ENCODE results near the gene TPSG1.
"Not testable (repeated sequence)": the region's sequence is repeated elsewhere in the genome, so short reads cannot be mapped to it uniquely, and the experiment has no call there.

TPSG1 gene

DNA sequence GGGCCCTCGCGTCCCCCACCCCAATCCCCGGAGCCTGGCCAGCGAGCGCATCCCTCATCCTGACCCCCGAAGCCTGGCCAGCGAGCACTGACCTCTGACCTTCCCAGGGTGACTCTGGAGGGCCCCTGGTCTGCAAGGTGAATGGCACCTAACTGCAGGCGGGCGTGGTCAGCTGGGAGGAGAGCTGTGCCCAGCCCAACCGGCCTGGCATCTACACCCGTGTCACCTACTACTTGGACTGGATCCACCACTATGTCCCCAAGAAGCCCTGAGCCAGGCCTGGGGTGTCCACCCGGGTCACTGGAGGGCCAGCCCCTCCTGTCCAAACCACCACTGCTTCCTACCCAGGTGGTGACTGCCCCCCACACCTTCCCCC is 33.1 kb upstream of the TPSG1 start:
- TF ChIP-seq, protein P1, sequence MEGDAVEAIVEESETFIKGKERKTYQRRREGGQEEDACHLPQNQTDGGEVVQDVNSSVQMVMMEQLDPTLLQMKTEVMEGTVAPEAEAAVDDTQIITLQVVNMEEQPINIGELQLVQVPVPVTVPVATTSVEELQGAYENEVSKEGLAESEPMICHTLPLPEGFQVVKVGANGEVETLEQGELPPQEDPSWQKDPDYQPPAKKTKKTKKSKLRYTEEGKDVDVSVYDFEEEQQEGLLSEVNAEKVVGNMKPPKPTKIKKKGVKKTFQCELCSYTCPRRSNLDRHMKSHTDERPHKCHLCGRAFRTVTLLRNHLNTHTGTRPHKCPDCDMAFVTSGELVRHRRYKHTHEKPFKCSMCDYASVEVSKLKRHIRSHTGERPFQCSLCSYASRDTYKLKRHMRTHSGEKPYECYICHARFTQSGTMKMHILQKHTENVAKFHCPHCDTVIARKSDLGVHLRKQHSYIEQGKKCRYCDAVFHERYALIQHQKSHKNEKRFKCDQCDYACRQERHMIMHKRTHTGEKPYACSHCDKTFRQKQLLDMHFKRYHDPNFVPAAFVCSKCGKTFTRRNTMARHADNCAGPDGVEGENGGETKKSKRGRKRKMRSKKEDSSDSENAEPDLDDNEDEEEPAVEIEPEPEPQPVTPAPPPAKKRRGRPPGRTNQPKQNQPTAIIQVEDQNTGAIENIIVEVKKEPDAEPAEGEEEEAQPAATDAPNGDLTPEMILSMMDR (IDR thresholded peaks at IDR 0.05; ENCODE audit: low read depth, low read length, missing control alignments) = no peak
- in situ Hi-C loops (cut with HindIII; ENCODE audit: low pct_ligation_motif_present, low sequenced_read_pairs) = no loop called here
- H3K27me3 ChIP-seq (replicated peaks) = peaks cover 31% of the 10 kb centered on the region
- H3K4me3 ChIP-seq (ENCODE audit: low read depth, low read length) = no peak overlapping the region
- DNase-seq = no peak
- no peak overlapping the region for H3K27ac ChIP-seq
- H3K36me3 ChIP-seq (replicated peaks) = no peaks in the 10 kb centered on the region

DNA sequence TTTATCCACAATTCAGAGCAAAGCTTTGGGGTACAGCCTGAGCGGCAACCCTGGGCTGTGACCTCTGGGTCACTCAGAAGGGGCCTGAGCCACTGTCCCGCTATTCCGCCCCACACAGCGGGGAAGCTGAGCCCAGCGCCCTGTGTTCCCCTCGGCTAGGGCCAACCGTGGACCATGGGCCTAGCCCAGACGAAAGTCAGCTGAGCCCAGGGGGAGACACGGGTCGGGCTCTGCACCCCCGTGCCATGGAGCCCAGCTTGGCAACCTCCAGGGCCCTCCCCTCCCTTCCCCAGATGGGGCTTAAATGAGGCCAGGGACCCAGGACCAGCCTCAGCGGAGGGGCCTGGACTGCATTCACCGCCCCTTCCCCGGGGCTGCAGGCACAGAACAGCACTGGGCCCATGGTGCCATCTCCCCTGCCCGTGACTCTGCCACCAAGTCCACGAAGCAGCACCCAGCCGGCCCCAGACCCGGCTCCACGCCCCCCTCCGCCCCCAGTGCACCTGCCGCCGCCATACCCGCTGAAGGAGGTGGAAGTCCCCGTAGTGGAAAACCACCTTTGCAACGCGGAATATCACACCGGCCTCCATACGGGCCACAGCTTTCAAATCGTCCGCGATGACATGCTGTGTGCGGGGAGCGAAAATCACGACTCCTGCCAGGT is 32.6 kb upstream of the TPSG1 start:
- Histone ChIP-seq H3K4me3 (ENCODE audit: low read depth, low read length) (no peak overlapping the region), H3K27me3 (replicated peaks) (peaks cover 31% of the 10 kb centered on the region), H3K36me3 (replicated peaks) (no peaks in the 10 kb centered on the region), H3K27ac (no peak overlapping the region)
- TF ChIP-seq, protein P1 (IDR thresholded peaks at IDR 0.05; ENCODE audit: low read depth, low read length, missing control alignments) = no peak
- no peak for DNase-seq
- in situ Hi-C loops (cut with HindIII; ENCODE audit: low pct_ligation_motif_present, low sequenced_read_pairs) = no loop called here

DNA sequence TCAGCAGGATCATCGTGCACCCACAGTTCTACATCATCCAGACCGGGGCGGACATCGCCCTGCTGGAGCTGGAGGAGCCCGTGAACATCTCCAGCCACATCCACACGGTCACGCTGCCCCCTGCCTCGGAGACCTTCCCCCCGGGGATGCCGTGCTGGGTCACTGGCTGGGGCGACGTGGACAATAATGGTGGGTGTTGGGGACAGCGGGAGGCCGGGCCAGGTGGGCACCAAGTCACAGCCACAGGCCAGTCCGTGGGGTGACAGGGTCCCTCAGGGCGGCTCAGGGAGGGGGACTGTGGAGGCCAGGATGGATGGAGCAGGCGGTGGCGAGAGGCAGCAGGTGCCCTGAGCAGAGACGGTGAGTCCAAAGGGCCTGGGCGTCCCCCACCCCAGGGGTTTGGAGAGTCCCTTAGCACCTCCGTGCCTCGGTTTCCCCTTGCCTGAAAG is 31.8 kb upstream of the TPSG1 start:
- in situ Hi-C loops (cut with HindIII; ENCODE audit: low pct_ligation_motif_present, low sequenced_read_pairs) = no loop called here
- TF ChIP-seq, protein P1 (IDR thresholded peaks at IDR 0.05; ENCODE audit: low read depth, low read length, missing control alignments) = no peak
- no peak overlapping the region for H3K27ac ChIP-seq
- no peak overlapping the region for H3K4me3 ChIP-seq (ENCODE audit: low read depth, low read length)
- DNase-seq = no peak
- H3K27me3 ChIP-seq (replicated peaks) = peaks cover 25% of the 10 kb centered on the region
- no peaks in the 10 kb centered on the region for H3K36me3 ChIP-seq (replicated peaks)

DNA sequence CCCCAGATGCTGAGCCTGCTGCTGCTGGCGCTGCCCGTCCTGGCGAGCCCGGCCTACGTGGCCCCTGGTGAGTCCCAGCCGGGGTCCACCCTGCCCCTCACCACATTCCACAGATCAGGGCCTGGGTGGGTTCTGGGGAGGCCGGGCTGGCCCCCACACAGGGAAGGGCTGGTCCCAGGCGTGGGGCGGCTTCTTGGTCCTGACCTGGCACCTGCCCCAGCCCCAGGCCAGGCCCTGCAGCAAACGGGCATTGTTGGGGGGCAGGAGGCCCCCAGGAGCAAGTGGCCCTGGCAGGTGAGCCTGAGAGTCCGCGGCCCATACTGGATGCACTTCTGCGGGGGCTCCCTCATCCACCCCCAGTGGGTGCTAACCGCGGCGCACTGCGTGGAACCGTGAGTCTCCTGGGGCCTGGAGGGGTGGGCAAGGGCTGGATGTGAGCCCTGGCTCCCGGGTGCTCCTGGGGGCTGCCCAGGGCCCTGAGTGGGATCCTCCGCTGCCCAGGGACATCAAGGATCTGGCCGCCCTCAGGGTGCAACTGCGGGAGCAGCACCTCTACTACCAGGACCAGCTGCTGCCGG is 31.3 kb upstream of the TPSG1 start:
- H3K36me3 ChIP-seq (replicated peaks); in situ Hi-C loops (cut with HindIII; ENCODE audit: low pct_ligation_motif_present, low sequenced_read_pairs); DNase-seq; H3K27ac ChIP-seq; H3K4me3 ChIP-seq (ENCODE audit: low read depth, low read length): not testable (repeated sequence)
- peaks cover 20% of the 10 kb centered on the region for H3K27me3 ChIP-seq (replicated peaks)

DNA sequence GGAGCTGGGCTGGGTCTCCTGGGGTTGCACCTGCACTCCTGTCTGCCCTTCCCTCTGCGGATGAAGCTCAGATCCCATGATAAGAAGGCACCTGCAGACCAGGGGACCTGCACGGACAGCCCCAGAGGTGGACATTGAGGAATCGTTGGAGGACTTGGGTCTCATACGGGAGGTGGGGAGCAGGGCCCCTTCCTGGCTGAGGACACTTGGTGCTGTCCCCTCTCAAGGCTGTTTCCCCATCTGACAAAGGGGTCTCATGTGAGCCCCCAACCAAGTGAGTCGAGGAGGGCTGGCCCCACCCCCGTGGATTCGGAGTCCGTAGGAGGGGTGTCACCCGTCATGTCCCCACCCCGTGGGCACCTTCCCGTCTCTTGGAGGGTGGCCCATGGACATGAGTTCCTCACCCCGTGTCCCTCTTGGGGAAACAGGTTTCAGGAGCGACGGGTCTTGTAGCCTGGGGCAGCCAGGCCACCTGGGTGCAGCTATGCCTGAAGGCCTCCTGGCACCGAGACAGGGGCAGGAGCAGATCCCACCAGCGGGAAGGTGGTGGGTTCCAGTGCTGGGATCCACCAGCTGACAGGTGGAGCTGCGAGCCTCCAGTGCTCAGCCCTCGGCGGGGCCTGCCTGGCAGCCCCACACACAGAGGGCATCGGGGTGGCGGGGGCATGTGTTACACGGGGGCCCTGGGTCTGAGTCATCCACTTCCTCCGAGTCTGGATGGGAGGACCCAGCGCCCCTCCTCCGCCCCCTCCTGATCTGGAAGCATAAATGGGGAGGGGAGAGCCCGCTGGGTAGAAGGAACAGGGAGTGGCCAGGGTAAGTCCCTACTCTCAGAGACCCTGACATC is 30.4 kb upstream of the TPSG1 start, which contains the start of gene TPSD1:
Gene TPSD1 (plus strand): TSS at position 794 of the 847 bp plus-strand sequence. CDS start 212 bp downstream, outside the sequence.
- in situ Hi-C loops (cut with HindIII; ENCODE audit: low pct_ligation_motif_present, low sequenced_read_pairs); H3K4me3 ChIP-seq (ENCODE audit: low read depth, low read length); DNase-seq; H3K36me3 ChIP-seq (replicated peaks); H3K27ac ChIP-seq: not testable (repeated sequence)
- H3K27me3 ChIP-seq (replicated peaks) = peaks cover 16% of the 10 kb centered on the region

DNA sequence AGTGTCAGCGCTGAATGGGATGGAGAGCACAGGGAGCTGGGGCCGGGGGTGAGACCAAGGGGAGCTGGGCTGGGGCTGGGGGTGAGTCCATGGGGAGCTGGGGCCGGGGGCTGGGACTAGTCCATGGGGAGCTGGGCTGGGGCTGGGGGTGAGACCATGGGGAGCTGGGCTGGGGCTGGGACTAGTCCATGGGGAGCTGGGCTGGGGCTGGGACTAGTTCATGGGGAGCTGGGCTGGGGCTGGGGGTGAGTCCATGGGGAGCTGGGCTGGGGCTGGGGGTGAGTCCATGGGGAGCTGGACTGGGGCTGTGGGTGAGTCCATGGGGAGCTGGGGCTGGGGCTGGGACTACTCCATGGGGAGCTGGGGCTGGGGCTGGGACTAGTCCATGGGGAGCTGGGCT is 29.8 kb upstream of the TPSG1 start:
- H3K36me3 ChIP-seq (replicated peaks); H3K27ac ChIP-seq; H3K4me3 ChIP-seq (ENCODE audit: low read depth, low read length); DNase-seq; in situ Hi-C loops (cut with HindIII; ENCODE audit: low pct_ligation_motif_present, low sequenced_read_pairs): not testable (repeated sequence)
- peaks cover 11% of the 10 kb centered on the region for H3K27me3 ChIP-seq (replicated peaks)

DNA sequence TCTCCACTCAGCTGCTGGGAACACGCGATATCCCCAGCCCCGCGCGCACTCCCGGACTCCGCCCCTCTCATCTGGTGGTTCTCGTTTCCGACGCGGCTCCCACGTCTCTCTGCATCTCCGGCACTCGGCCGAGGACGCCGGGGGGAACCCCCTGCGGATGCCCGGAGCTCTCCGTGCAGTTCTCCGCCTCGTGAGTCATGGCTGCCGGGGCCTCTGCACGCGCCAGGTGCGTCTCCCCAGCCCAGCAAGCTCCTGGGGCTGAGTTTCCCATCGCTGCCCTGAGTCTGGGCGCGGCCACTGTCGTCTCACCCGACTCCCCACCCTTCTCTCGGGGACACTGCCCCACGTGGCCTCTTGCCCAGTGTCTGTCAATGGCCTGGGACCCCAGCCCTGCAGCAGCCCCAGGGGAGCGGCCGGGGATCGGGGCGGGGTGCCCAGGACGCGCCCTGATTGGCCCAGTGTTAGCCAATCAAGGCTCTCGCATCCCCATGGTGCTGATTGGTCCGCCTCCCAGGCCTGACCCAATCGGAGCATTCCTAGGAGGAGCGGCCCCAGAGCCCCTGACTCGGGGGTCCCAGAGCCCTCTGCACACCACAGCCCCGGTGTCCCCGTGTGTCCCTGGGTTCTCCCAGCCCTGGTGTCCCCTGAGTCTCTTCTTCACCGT is 28.8 kb upstream of the TPSG1 start:
- H3K27me3 ChIP-seq (replicated peaks); H3K4me3 ChIP-seq (ENCODE audit: low read depth, low read length); in situ Hi-C loops (cut with HindIII; ENCODE audit: low pct_ligation_motif_present, low sequenced_read_pairs); DNase-seq; H3K36me3 ChIP-seq (replicated peaks); H3K27ac ChIP-seq: not testable (repeated sequence)

DNA sequence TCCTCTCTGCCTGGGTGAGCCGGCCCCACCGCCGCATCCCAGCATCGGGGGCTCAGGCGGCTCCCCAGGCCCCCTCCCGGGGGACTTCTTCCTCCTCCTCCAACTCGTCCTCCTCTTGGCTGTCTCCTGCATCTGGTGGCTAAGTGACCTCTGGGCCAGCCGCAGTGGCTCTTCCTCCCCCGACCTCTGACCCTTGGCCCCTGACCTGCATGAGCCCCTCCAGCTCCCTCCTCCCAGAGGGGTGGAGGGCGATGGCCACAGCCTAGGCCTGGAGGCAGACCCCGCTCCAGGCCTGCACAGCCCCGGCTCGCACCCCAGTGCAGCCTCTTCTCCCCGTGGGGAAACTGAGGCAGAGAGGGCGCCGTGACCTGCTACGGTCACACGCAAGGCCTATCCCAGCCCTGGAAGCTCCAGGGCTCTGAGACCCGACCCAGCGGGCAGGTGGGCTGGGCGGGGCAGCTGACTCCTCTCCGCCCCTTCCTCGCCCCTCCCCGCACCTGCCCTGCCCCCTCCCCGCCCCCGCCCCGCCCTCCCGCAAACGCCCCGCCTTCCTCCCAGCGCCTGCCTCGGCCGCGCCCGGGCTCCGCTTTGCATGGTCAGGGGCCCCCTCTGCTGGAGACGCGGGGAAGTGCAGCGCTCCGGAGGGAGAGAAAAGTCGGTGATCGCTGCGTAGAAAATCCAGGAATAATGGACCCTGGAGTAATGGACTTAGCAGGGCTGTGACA is 24.1 kb upstream of the TPSG1 start:
- DNase-seq; H3K27ac ChIP-seq; H3K36me3 ChIP-seq (replicated peaks); H3K4me3 ChIP-seq (ENCODE audit: low read depth, low read length); in situ Hi-C loops (cut with HindIII; ENCODE audit: low pct_ligation_motif_present, low sequenced_read_pairs); H3K27me3 ChIP-seq (replicated peaks): not testable (repeated sequence)

DNA sequence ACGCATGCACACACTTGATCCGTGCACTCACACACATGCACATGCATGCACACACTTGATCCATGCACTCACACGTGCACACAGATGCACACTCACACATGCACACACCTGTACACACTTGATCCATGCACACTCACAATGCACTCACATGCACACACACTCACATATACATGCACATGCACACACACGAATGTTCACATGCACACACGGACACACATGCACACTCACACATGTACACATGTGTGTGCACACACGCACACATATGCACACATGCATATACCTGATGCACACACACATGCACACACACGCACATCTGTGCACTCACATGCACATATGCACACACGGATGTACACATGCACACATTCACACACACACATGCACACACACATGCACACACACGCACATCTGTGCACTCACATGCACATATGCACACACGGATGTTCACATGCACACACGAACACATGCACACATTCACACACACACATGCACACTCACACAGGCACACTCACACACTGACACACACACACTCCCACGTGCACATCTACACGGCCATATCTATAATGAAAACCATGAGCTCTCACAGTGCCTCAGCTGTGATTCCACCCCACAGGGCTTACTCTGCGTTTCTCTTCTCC is 23.0 kb upstream of the TPSG1 start:
- H3K36me3 ChIP-seq (replicated peaks); in situ Hi-C loops (cut with HindIII; ENCODE audit: low pct_ligation_motif_present, low sequenced_read_pairs); H3K4me3 ChIP-seq (ENCODE audit: low read depth, low read length); DNase-seq; H3K27ac ChIP-seq; H3K27me3 ChIP-seq (replicated peaks): not testable (repeated sequence)

Measured in brain microvascular endothelial cell (primary cell).